NCI-H1105 (cell line): ENCODE data around the gene CHFR.
"Not testable (repeated sequence)": the region's sequence is repeated elsewhere in the genome, so short reads cannot be mapped to it uniquely, and the experiment has no call there.

ENCODE experiments used
- DNase-seq: peaks from one replicate; lab custom pipeline; 2025; lab: John Stamatoyannopoulos, UW

The CHFR gene

GRCh38 chr12:132840536-132840935 is 46.9 kb downstream of the CHFR start:
- no peak for DNase-seq

GRCh38 chr12:132839558-132840235 is 47.7 kb downstream of the CHFR start:
- DNase-seq, result no peak

- DNase-seq, result no peak
Measured at GRCh38 chr12:132838410-132839080, 48.9 kb downstream of the CHFR start.

- DNase-seq, result no peak
Measured at GRCh38 chr12:132837693-132838409, 49.6 kb downstream of the CHFR start.

- no peak for DNase-seq
Measured at GRCh38 chr12:132836795-132837331, 50.5 kb downstream of the CHFR start.

- DNase-seq, result not testable (repeated sequence)
Measured at GRCh38 chr12:132836230-132836629, 51.2 kb downstream of the CHFR start.

- DNase-seq, result no peak
Measured at GRCh38 chr12:132835076-132836025, 52.1 kb downstream of the CHFR start.

GRCh38 chr12:132834181-132834711 is 53.2 kb downstream of the CHFR start:
- no peak for DNase-seq

GRCh38 chr12:132833341-132833740 is 54.1 kb downstream of the CHFR start:
- no peak for DNase-seq

- no peak for DNase-seq
Measured at GRCh38 chr12:132831771-132832170, 55.6 kb downstream of the CHFR start.

GRCh38 chr12:132828706-132829534 is 58.5 kb downstream of the CHFR start, which contains the start of gene GOLGA3:
Gene GOLGA3 (minus strand): TSS chr12:132828869. CDS start chr12:132822128, 6,741 bp downstream.
- DNase-seq, result peak; percentile 87

- DNase-seq, result no peak
Measured at GRCh38 chr12:132827763-132828703, 59.4 kb downstream of the CHFR start.

GRCh38 chr12:132825861-132826260 is 61.5 kb downstream of the CHFR start:
- DNase-seq, result no peak

GRCh38 chr12:132825089-132825488 is 62.3 kb downstream of the CHFR start:
- DNase-seq, result no peak

GRCh38 chr12:132824053-132824452 is 63.4 kb downstream of the CHFR start:
- no peak for DNase-seq

- DNase-seq, result no peak
Measured at GRCh38 chr12:132818562-132818961, 68.8 kb downstream of the CHFR start.

- DNase-seq, result no peak
Measured at GRCh38 chr12:132814232-132814631, 73.2 kb downstream of the CHFR start.

GRCh38 chr12:132813443-132813842 is 74.0 kb downstream of the CHFR start:
- DNase-seq, result no peak

- no peak for DNase-seq
Measured at GRCh38 chr12:132812631-132813305, 74.6 kb downstream of the CHFR start.
